Fibroblast of lung (primary cell): ENCODE results near the gene ZC3H12D.

Experiments used
- EZH2 ChIP-seq: IDR thresholded peaks from 2 replicates; pipeline ENCODE4 v1.5.1; 2012; ENCODE audit warnings: low read length, control low read depth, mild to moderate bottlenecking; ENCODE audit errors: missing control alignments
- TF ChIP-seq, protein P1 (sequence below), 2 donors: IDR thresholded peaks in 1 of 2; conservative IDR thresholded peaks in 1 of 2; 1 replicate in 1 of 2; 2 replicates in 1 of 2; pipeline ENCODE4 v1.5.1; 2011 to 2012; ENCODE audit warnings: low read length in 2 of 2, control low read depth in 1 of 2, inconsistent platforms in 1 of 2, low read depth in 1 of 2, mild to moderate bottlenecking in 1 of 2

DNA sequence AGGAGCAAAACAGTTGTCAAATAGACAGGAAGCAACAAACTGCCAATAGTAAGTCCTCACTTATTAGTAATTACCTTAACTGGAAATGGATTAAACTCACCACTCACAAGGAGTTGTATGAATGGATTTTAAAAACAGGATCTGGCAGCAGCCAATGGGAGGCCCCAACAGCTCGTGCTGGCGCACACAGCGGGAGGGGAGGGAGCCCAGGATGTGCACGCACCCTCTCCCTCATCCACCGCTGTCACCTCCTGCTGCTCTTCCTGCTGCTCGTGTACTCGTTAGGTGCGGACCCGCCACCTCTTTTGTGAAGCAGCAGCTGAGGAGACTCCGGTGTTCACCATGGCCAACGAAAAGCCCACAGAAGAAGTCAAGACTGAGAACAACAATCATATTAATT is 84.8 kb downstream of the ZC3H12D start, which contains the start of gene SUMO4:
- TF ChIP-seq, protein P1, sequence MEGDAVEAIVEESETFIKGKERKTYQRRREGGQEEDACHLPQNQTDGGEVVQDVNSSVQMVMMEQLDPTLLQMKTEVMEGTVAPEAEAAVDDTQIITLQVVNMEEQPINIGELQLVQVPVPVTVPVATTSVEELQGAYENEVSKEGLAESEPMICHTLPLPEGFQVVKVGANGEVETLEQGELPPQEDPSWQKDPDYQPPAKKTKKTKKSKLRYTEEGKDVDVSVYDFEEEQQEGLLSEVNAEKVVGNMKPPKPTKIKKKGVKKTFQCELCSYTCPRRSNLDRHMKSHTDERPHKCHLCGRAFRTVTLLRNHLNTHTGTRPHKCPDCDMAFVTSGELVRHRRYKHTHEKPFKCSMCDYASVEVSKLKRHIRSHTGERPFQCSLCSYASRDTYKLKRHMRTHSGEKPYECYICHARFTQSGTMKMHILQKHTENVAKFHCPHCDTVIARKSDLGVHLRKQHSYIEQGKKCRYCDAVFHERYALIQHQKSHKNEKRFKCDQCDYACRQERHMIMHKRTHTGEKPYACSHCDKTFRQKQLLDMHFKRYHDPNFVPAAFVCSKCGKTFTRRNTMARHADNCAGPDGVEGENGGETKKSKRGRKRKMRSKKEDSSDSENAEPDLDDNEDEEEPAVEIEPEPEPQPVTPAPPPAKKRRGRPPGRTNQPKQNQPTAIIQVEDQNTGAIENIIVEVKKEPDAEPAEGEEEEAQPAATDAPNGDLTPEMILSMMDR (conservative IDR thresholded peaks at IDR 0.05 in 1 of 2, IDR thresholded peaks at IDR 0.05 in 1 of 2; ENCODE audit: low read depth in 1 of 2, low read length in 2 of 2): no peak
- no peak for TF ChIP-seq EZH2
